Myometrial cell (primary cell): ENCODE measurements around the gene ADAMTS16. TPM values are rescaled to one million over a fixed set of nuclear protein-coding genes. Genes with fewer than 3 reads are reported as not detected.

Experiments used
- total RNA-seq: library from RNA; depleted of rRNA; stranded (reverse); fragments of >200 nt; gene quantifications from 2 replicates; pipeline ENCODE4 v1.2.3, GENCODE V29; 2015

ADAMTS16 gene, protein sequence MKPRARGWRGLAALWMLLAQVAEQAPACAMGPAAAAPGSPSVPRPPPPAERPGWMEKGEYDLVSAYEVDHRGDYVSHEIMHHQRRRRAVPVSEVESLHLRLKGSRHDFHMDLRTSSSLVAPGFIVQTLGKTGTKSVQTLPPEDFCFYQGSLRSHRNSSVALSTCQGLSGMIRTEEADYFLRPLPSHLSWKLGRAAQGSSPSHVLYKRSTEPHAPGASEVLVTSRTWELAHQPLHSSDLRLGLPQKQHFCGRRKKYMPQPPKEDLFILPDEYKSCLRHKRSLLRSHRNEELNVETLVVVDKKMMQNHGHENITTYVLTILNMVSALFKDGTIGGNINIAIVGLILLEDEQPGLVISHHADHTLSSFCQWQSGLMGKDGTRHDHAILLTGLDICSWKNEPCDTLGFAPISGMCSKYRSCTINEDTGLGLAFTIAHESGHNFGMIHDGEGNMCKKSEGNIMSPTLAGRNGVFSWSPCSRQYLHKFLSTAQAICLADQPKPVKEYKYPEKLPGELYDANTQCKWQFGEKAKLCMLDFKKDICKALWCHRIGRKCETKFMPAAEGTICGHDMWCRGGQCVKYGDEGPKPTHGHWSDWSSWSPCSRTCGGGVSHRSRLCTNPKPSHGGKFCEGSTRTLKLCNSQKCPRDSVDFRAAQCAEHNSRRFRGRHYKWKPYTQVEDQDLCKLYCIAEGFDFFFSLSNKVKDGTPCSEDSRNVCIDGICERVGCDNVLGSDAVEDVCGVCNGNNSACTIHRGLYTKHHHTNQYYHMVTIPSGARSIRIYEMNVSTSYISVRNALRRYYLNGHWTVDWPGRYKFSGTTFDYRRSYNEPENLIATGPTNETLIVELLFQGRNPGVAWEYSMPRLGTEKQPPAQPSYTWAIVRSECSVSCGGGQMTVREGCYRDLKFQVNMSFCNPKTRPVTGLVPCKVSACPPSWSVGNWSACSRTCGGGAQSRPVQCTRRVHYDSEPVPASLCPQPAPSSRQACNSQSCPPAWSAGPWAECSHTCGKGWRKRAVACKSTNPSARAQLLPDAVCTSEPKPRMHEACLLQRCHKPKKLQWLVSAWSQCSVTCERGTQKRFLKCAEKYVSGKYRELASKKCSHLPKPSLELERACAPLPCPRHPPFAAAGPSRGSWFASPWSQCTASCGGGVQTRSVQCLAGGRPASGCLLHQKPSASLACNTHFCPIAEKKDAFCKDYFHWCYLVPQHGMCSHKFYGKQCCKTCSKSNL
- 0.35 TPM in 1 of 2 replicates, not detected in the other for total RNA-seq

DNA sequence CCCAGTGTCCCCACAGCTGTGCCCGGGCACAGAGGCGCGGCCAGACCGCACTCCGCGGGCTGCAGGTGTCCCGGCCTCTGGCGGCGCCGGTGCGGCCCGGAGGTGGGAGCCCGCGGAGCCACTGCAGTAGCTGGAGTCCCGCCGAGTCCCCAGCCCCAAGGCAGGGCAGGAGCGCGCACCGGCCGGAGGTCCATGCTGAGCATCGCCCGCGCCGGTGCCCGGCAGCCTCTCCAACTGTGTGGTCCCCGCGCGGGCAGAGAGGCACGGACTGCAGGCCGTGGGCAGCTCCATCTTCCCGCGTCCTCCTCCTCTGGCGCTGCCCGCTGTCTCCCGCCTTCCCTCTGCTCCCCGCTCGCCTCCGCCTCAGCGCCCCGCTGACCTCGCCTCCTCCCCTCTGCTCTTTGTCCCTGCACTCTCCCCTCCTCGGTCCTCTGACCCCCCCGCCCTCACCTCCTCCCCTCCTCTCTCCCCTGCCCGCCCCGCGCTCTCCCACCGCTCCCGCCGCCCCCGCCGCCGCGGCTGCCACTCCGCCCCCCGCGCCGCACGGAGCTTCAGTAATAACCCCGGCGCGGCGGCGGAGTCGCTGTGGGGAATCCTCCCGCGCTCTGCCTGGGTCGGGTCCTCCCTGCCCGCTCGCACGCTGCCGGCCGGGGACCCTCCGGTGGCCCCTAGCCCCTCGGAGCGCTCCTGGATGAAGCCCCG, at the start of gene ADAMTS16:
ADAMTS16 (plus strand) TSS at position 554 of the 702 bp plus-strand sequence; CDS start at position 692, 138 bp downstream.

